Body of pancreas (tissue), 4 donors: ENCODE results near the gene RANBP17. TPM values are rescaled to one million over a fixed set of nuclear protein-coding genes. Genes with fewer than 3 reads are reported as not detected.
"Not testable (repeated sequence)": the region's sequence is repeated elsewhere in the genome, so short reads cannot be mapped to it uniquely, and the experiment has no call there.

ENCODE experiments used
- ATAC-seq: fragments of 150-250 bp; one replicate; pipeline ENCODE4 v1.9.1; 2016
- DNase-seq, 4 donors: peaks; one replicate each; pipeline ENCODE4 v3.0.0-alpha.2; 2019
- H3K27ac ChIP-seq, 4 donors: fragments of 200-600 bp; sonication (generic); 1 replicate in 3 of 4; 2 replicates in 1 of 4; pipeline versions ENCODE4 v1.5.1 to v1.6.1; 2016 to 2019; ENCODE audit warnings: mild to moderate bottlenecking in 1 of 4, mixed read lengths in 1 of 4, moderate library complexity in 1 of 4
- H3K27me3 ChIP-seq, 2 donors: fragments of 200-600 bp; sonication (generic); one replicate each; pipeline ENCODE4 v1.6.0; 2016; ENCODE audit warnings: mild to moderate bottlenecking in 1 of 2
- H3K36me3 ChIP-seq, 2 donors: fragments of 200-600 bp; sonication (generic); replicated peaks in 1 of 2; 2 replicates each; pipeline ENCODE4 v1.5.1; 2016; ENCODE audit warnings: low read depth in 2 of 2; ENCODE audit not compliant: insufficient read depth in 1 of 2
- H3K4me1 ChIP-seq: fragments of 200-600 bp; sonication (generic); one replicate; pipeline ENCODE4 v1.6.0; 2016
- H3K4me3 ChIP-seq, 2 donors: fragments of 200-600 bp; sonication (generic); 1 replicate in 1 of 2; 2 replicates in 1 of 2; pipeline ENCODE4 v1.5.1; 2016 to 2019
- H3K9me3 ChIP-seq, 3 donors: fragments of 200-600 bp; sonication (generic); 1 replicate in 2 of 3; 2 replicates in 1 of 3; pipeline ENCODE4 v1.5.1; 2016
- POLR2A ChIP-seq, 3 donors: fragments of 450-650 bp; IDR thresholded peaks; one replicate each; pipeline ENCODE4 v1.6.1; 2016; ENCODE audit warnings: antibody characterized with exemption in 3 of 3, mild to moderate bottlenecking in 2 of 3
- WGBS, 2 donors: methylation state at CpG; one replicate each; pipeline ENCODE4 v1.1.5; 2017; 5-methylcytosine and 5-hydroxymethylcytosine counted together
- intact Hi-C: fragments of 100-400 bp; cut with DNase I; formaldehyde crosslinking; loops from one replicate; pipeline ENCODE4 v1.15.1; 2023
- total RNA-seq, 2 donors: library from RNA; depleted of rRNA; stranded (reverse); fragments of >200 nt; gene quantifications; one replicate each; pipeline ENCODE4 v1.1.0, GENCODE V29; 2016
- TF ChIP-seq, protein P1 (sequence below), 7 experiments: fragments of 450-650 bp in 4 of 7; fragments of 200-600 bp in 3 of 7; sonication (generic) in 3 of 7; IDR thresholded peaks; one replicate each; pipeline ENCODE4 v1.5.1; 2016 to 2019; ENCODE audit warnings: antibody characterized with exemption in 7 of 7

The RANBP17 gene
- total RNA-seq, 2 donors from 2014 or later = 6.6 to 9.1 TPM

DNA sequence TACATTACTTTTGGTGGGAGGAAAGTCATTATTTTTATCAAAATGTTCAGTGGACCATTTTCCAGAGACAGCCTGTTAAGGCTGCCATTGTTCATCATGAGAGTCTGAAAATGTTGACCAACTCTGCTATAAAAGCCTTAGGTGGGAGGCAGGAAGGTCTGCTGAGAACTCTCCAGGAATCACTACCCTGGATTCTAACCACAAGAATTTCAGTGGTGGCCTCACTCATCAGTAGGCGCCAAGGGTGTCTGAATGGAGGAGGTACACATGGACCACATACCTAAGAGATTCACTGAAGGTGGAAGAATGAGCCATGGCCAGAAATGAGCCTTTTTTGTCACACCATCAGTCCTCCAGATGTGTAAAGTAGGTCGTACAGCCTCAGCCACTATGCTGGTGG is 426.2 kb downstream of the RANBP17 start:
- no peaks in the 10 kb centered on the region for H3K9me3 ChIP-seq
- H3K4me3 ChIP-seq = no peak overlapping the region
- no peaks in the 10 kb centered on the region for H3K4me1 ChIP-seq
- DNase-seq (no peak), ATAC-seq (no peak)
- 94% methylated on average over 2 of the region's 2 CpGs for WGBS, 2 donors
- TF ChIP-seq POLR2A (IDR thresholded peaks at IDR 0.05) = no peak
- TF ChIP-seq, protein P1, sequence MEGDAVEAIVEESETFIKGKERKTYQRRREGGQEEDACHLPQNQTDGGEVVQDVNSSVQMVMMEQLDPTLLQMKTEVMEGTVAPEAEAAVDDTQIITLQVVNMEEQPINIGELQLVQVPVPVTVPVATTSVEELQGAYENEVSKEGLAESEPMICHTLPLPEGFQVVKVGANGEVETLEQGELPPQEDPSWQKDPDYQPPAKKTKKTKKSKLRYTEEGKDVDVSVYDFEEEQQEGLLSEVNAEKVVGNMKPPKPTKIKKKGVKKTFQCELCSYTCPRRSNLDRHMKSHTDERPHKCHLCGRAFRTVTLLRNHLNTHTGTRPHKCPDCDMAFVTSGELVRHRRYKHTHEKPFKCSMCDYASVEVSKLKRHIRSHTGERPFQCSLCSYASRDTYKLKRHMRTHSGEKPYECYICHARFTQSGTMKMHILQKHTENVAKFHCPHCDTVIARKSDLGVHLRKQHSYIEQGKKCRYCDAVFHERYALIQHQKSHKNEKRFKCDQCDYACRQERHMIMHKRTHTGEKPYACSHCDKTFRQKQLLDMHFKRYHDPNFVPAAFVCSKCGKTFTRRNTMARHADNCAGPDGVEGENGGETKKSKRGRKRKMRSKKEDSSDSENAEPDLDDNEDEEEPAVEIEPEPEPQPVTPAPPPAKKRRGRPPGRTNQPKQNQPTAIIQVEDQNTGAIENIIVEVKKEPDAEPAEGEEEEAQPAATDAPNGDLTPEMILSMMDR (IDR thresholded peaks at IDR 0.05) = no peak
- intact Hi-C loops = no loop called here
- H3K27ac ChIP-seq = no peak overlapping the region
- H3K36me3 ChIP-seq = no peaks in the 10 kb centered on the region
- no peaks in the 10 kb centered on the region for H3K27me3 ChIP-seq

DNA sequence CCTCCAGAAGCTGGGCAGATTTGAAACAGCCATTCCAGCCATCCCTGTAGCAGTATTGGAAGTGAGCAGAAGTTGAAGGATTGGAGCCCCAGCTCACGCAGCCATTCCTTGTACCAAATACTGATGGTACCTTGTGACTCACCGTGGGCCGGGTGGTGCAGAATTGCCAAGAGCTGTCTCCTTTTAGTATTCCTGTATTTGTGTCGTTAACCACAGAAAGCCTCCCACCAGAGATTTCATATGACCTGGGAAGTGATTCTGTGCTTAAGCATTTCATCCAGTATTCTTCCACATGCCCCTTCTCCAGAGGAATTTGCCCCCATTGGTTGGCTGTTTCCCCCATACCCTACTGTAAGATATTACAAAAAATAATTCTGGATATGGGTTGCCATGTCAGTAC is 429.6 kb downstream of the RANBP17 start:
- Histone ChIP-seq H3K36me3 (no peaks in the 10 kb centered on the region), H3K9me3 (no peaks in the 10 kb centered on the region), H3K27ac (no peak overlapping the region), H3K4me3 (no peak overlapping the region), H3K27me3 (no peaks in the 10 kb centered on the region), H3K4me1 (no peaks in the 10 kb centered on the region)
- no peak for TF ChIP-seq POLR2A (IDR thresholded peaks at IDR 0.05)
- TF ChIP-seq, protein P1 (IDR thresholded peaks at IDR 0.05) = no peak
- ATAC-seq (no peak), DNase-seq (no peak)
- WGBS, 2 donors = 96 to 100% methylated on average over 4 of the region's 4 CpGs
- intact Hi-C loops = no loop called here

DNA sequence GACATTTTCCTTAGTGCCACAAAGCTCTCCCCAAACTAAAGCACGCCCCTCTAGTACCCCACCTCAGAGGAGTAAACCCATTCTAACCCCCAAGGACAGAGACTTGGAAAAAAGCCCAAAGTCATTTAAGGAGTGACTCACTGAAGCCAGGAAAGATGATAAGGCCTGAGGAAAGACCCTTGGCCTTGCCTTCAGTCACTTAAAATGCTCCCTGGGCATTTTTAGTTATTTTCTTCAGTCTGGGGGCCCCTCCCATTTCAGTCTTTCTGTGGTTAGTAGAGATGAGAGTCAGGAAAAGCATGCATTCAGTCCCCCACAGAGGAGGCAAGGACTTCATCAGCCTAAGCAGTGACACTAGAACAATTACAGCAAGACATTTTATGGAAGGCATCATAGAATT is 433.5 kb downstream of the RANBP17 start:
- Histone ChIP-seq H3K9me3 (no peaks in the 10 kb centered on the region), H3K27me3 (no peaks in the 10 kb centered on the region), H3K4me1 (no peaks in the 10 kb centered on the region), H3K27ac (no peak overlapping the region), H3K4me3 (no peak overlapping the region), H3K36me3 (no peaks in the 10 kb centered on the region)
- intact Hi-C loops = no loop called here
- DNase-seq (no peak), ATAC-seq (no peak)
- 36 to 56% methylated on average over 1 of the region's 1 CpG for WGBS, 2 donors
- TF ChIP-seq, protein P1 (IDR thresholded peaks at IDR 0.05) = no peak
- no peak for TF ChIP-seq POLR2A (IDR thresholded peaks at IDR 0.05)

DNA sequence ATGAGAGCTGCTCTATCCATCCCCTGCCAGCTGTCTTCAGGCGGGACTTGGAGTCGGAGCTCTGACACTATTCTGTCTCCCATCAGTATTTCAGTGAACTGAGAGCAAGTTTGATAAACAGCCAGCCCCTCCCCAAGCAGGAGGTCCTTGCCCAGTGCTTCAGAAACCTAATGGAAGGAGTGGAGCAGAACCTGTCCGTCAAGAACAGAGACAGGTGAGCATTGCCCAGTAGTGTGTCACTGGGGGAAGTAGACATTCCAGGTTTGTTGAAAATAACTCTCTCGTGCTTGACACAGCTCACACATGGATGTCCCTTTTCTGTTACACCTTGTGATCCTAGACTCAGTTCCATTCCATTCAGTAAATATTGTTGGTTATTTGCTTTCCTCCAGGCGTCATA is 434.0 kb downstream of the RANBP17 start:
- Histone ChIP-seq H3K9me3 (no peaks in the 10 kb centered on the region), H3K27me3 (no peaks in the 10 kb centered on the region), H3K4me1 (no peaks in the 10 kb centered on the region), H3K27ac (no peak overlapping the region), H3K4me3 (no peak overlapping the region), H3K36me3 (no peaks in the 10 kb centered on the region)
- TF ChIP-seq POLR2A (IDR thresholded peaks at IDR 0.05) = no peak
- TF ChIP-seq, protein P1 (IDR thresholded peaks at IDR 0.05) = no peak
- DNase-seq (no peak), ATAC-seq (no peak)
- WGBS, 2 donors = 85 to 88% methylated on average over 5 of the region's 5 CpGs
- intact Hi-C loops = no loop called here

DNA sequence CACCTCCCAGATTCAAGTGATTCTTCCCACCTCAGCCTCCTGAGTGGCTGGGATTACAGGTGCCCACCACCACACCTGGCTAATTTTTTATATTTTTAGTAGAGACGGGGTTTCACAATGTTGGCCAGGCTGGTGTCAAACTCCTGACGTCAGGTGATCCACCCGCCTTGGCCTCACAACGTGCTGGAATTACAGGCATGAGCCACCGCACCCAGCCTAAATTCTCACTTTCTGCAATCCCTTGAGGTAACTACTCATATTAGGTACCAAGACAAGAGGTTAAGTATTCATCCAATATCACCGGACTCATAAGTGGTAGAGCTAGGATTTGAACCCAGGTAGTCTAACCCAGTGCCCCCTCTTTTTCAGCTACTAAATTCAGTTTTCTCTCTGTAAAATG is 436.1 kb downstream of the RANBP17 start:
- DNase-seq, H3K36me3 ChIP-seq, ATAC-seq, H3K4me1 ChIP-seq, H3K27me3 ChIP-seq, intact Hi-C loops, H3K9me3 ChIP-seq, H3K4me3 ChIP-seq, H3K27ac ChIP-seq: not testable (repeated sequence)
- 95 to 96% methylated on average over 6 of the region's 6 CpGs for WGBS, 2 donors
